Smooth muscle cell (in vitro differentiated cells): ENCODE results near the gene AHRR. TPM values are rescaled to one million over a fixed set of nuclear protein-coding genes. Genes with fewer than 3 reads are reported as not detected.

Experiments used
- DNase-seq: peaks from one replicate; lab custom pipeline; 2025; ENCODE audit not compliant: unreplicated experiment; lab: John Stamatoyannopoulos, UW
- H2AFZ ChIP-seq: fragments of 200-600 bp; sonication (generic); 2 replicates; pipeline ENCODE4 v1.6.0; 2016; ENCODE audit warnings: antibody characterized with exemption, low read depth, mild to moderate bottlenecking
- H3F3A ChIP-seq: fragments of 200-600 bp; sonication (generic); 2 replicates; pipeline ENCODE4 v1.6.0; 2017; ENCODE audit warnings: antibody characterized with exemption, low read depth
- H3K27ac ChIP-seq: fragments of 200-600 bp; sonication (generic); 2 replicates; pipeline ENCODE4 v1.5.1; 2016; ENCODE audit warnings: low read depth, mild to moderate bottlenecking
- H3K27me3 ChIP-seq: fragments of 200-600 bp; sonication (generic); 2 replicates; pipeline ENCODE4 v1.6.1; 2016; ENCODE audit warnings: low read depth, mild to moderate bottlenecking
- H3K36me3 ChIP-seq: fragments of 200-600 bp; sonication (generic); 2 replicates; pipeline ENCODE4 v1.5.1; 2016; ENCODE audit warnings: low read depth
- H3K4me1 ChIP-seq: fragments of 200-600 bp; sonication (generic); 2 replicates; pipeline ENCODE4 v1.5.1; 2016; ENCODE audit warnings: low read depth
- H3K4me2 ChIP-seq: fragments of 200-600 bp; sonication (generic); 2 replicates; pipeline ENCODE4 v1.6.0; 2016; ENCODE audit warnings: mild to moderate bottlenecking
- H3K4me3 ChIP-seq: fragments of 200-600 bp; sonication (generic); 2 replicates; pipeline ENCODE4 v1.5.1; 2016; ENCODE audit warnings: mild to moderate bottlenecking
- H3K79me2 ChIP-seq: fragments of 200-600 bp; sonication (generic); 2 replicates; pipeline ENCODE4 v1.6.0; 2016; ENCODE audit warnings: low read depth, mild to moderate bottlenecking
- H3K9ac ChIP-seq: fragments of 200-600 bp; sonication (generic); 2 replicates; pipeline ENCODE4 v1.6.0; 2016; ENCODE audit warnings: low read depth
- H3K9me3 ChIP-seq: fragments of 200-600 bp; sonication (generic); replicated peaks from 2 replicates; pipeline ENCODE4 v1.5.1; 2016; ENCODE audit warnings: low read depth
- H4K20me1 ChIP-seq: fragments of 200-600 bp; sonication (generic); 2 replicates; pipeline ENCODE4 v1.6.0; 2016; ENCODE audit warnings: low read depth
- CTCF ChIP-seq: fragments of 200-600 bp; sonication (generic); IDR thresholded peaks from 2 replicates; pipeline ENCODE4 v1.5.1; 2017; ENCODE audit warnings: borderline replicate concordance, mild to moderate bottlenecking, antibody characterized with exemption; ENCODE audit not compliant: insufficient read depth, poor library complexity, severe bottlenecking
- WGBS: methylation state at CpG from one replicate; pipeline ENCODE4 v1.1.7; 2016; ENCODE audit warnings: low lambda C conversion rate; 5-methylcytosine and 5-hydroxymethylcytosine counted together
- polyA plus RNA-seq: library from polyadenylated mRNA; unstranded; fragments of >200 nt; fragmentation: Nextera tagmentation; extraction: Ambion mirVana; gene quantifications from 2 replicates; pipeline ENCODE4 v1.2.1, GENCODE V29; 2016
- total RNA-seq: library from RNA; depleted of rRNA; stranded (reverse); fragments of >200 nt; gene quantifications from 2 replicates; pipeline ENCODE4 v1.2.3, GENCODE V29; 2014

The AHRR gene
- total and polyA plus RNA-seq, 2 experiments from 2014 or later, result 14.4 to 18.2 TPM

- Histone ChIP-seq H3K27ac (peak overlapping the region; percentile 96), H3K4me2 (no peak overlapping the region), H3K79me2 (peaks cover 4% of the 10 kb centered on the region), H3K27me3 (no peaks in the 10 kb centered on the region), H3F3A (peaks cover 7% of the 10 kb centered on the region), H3K4me1 (peaks cover 19% of the 10 kb centered on the region), H3K9me3 (no peaks in the 10 kb centered on the region), H4K20me1 (no peaks in the 10 kb centered on the region), H3K4me3 (no peak overlapping the region), H3K9ac (no peak overlapping the region), H2AFZ (no peak overlapping the region), H3K36me3 (no peaks in the 10 kb centered on the region)
- 93% methylated on average over 28 of the region's 30 CpGs for WGBS
- DNase-seq, result no peak
- TF ChIP-seq CTCF, result no peak
Observed at GRCh38 chr5:375921-376798, 54.6 kb downstream of the AHRR start.

DNA sequence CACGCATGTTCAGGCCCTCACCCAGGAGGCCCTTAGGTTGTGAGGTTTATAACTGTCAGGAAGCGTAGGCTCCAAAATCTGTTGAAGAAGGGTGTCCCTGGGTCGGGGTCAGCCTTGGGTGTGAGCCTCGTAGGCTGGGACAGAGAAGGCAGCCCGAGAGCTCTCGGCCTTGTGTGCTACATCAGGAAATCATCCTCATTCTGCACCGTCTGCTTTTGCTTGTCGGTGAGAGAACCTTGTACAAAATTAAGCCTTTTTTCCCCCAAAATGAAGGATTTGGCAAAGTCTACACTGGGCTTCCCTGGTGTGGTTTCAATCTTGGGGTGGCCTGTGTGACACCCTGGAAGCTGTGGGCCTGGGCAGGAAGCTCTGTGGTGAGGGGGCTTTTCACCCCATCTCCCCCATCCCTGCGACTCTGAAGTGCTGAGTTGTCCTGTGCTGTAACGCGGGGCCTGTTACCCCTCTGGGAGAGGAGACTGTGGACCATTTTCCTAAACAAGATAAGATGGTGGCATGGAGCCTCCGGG is 55.3 kb downstream of the AHRR start:
- Histone ChIP-seq H3K4me1 (peaks cover 19% of the 10 kb centered on the region), H2AFZ (no peak overlapping the region), H3K9me3 (peaks cover 2% of the 10 kb centered on the region), H3K79me2 (peaks cover 4% of the 10 kb centered on the region), H3K4me3 (no peak overlapping the region), H4K20me1 (no peaks in the 10 kb centered on the region), H3K27ac (peak overlapping the region; percentile 96), H3F3A (peaks cover 7% of the 10 kb centered on the region), H3K27me3 (no peaks in the 10 kb centered on the region), H3K4me2 (no peak overlapping the region), H3K36me3 (no peaks in the 10 kb centered on the region), H3K9ac (no peak overlapping the region)
- 97% methylated on average over 12 of the region's 12 CpGs for WGBS
- no peak for DNase-seq
- TF ChIP-seq CTCF, result no peak

DNA sequence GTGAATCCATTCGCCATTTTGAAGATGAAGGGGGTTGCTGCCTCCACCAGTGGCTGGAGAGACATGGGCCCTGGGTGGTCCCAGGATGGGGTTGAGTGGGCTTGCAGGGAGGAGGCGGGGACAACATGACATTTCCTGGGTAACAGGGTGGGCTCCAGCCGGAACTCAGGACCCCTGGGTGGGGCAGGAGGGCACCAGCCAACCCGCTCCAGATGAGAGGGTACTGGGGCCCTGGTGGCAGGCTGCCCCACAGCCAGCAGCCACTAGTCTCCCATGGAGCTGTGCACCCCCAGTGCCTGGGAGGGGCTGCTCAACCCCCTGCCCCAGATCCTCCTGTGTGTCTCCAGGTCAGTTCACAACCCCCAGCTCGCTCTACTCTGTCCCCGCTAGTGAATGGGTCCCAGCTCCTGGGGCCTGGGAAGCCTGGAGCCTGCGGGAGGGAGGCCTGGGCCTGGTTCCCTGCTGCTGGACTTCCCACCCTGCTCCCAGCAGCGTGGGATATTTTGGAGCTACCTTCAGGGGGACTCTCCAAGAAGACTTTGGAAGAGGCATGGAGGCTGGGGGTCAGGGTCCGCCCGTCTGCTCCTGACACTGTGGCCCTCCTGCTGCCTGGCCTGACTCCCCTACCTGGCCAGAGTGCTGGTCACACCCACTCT is 55.9 kb downstream of the AHRR start:
- no peaks in the 10 kb centered on the region for H3K36me3 ChIP-seq
- H3K4me2 ChIP-seq, result no peak overlapping the region
- no peaks in the 10 kb centered on the region for H4K20me1 ChIP-seq
- no peak for DNase-seq
- H3K4me3 ChIP-seq, result no peak overlapping the region
- peaks cover 9% of the 10 kb centered on the region for H3K79me2 ChIP-seq
- H3K27me3 ChIP-seq, result no peaks in the 10 kb centered on the region
- TF ChIP-seq CTCF, result no peak
- 96% methylated on average over 9 of the region's 10 CpGs for WGBS
- H3K9ac ChIP-seq, result peak overlapping the region; percentile 59
- H3F3A ChIP-seq, result peaks cover 7% of the 10 kb centered on the region
- peaks cover 8% of the 10 kb centered on the region for H3K9me3 ChIP-seq
- no peak overlapping the region for H2AFZ ChIP-seq
- peak overlapping the region; percentile 96 for H3K27ac ChIP-seq
- H3K4me1 ChIP-seq, result peaks cover 19% of the 10 kb centered on the region
